Peyer's patch (tissue), 4 donors: ENCODE measurements around the gene CIB1.

Source experiments
- POLR2A ChIP-seq, 2 donors: fragments of 450-650 bp; IDR thresholded peaks; one replicate each; pipeline ENCODE4 v1.5.1; 2017; ENCODE audit warnings: antibody characterized with exemption in 2 of 2, mild to moderate bottlenecking in 2 of 2, moderate library complexity in 2 of 2
- TF ChIP-seq, protein P1 (sequence below), 6 experiments: fragments of 450-650 bp in 4 of 6; fragments of 200-600 bp in 2 of 6; sonication (generic) in 1 of 6; IDR thresholded peaks; one replicate each; pipeline ENCODE4 v1.5.1; 2017 to 2019; ENCODE audit warnings: antibody characterized with exemption in 6 of 6, mild to moderate bottlenecking in 3 of 6, moderate library complexity in 1 of 6

GRCh38 chr15:90209591-90209990, 24.1 kb downstream of the CIB1 start:
- TF ChIP-seq, protein P1, sequence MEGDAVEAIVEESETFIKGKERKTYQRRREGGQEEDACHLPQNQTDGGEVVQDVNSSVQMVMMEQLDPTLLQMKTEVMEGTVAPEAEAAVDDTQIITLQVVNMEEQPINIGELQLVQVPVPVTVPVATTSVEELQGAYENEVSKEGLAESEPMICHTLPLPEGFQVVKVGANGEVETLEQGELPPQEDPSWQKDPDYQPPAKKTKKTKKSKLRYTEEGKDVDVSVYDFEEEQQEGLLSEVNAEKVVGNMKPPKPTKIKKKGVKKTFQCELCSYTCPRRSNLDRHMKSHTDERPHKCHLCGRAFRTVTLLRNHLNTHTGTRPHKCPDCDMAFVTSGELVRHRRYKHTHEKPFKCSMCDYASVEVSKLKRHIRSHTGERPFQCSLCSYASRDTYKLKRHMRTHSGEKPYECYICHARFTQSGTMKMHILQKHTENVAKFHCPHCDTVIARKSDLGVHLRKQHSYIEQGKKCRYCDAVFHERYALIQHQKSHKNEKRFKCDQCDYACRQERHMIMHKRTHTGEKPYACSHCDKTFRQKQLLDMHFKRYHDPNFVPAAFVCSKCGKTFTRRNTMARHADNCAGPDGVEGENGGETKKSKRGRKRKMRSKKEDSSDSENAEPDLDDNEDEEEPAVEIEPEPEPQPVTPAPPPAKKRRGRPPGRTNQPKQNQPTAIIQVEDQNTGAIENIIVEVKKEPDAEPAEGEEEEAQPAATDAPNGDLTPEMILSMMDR (IDR thresholded peaks at IDR 0.05), result no peak
- TF ChIP-seq POLR2A (IDR thresholded peaks at IDR 0.05), result no peak
